ENCODE measurements around the gene RBM3.

The RBM3 gene

GRCh38 chrX:48626401-48627298 lies 52.4 kb downstream of the RBM3 start:
- DNase-seq, result no peak
